Middle frontal gyrus (tissue), 1 donor: Measurements from ENCODE around the gene MAP6D1.
"Not testable (repeated sequence)": the region's sequence is repeated elsewhere in the genome, so short reads cannot be mapped to it uniquely, and the experiment has no call there.

Experiments
- DNase-seq: peaks from one replicate; pipeline ENCODE4 v3.0.0-alpha.2; 2015; ENCODE audit warnings: low spot score; ENCODE audit errors: extremely low spot score

The MAP6D1 gene

GRCh38 chr3:183799461-183799860 is 25.9 kb downstream of the MAP6D1 start:
- no peak for DNase-seq

- DNase-seq = no peak
These were observed 27.4 kb downstream of the MAP6D1 start for GRCh38 chr3:183797996-183798395.

- no peak for DNase-seq
These were observed 29.0 kb downstream of the MAP6D1 start for GRCh38 chr3:183796372-183796771.

GRCh38 chr3:183794452-183794851 is 30.9 kb downstream of the MAP6D1 start:
- DNase-seq = no peak

GRCh38 chr3:183792976-183793375 is 32.4 kb downstream of the MAP6D1 start:
- DNase-seq = no peak

GRCh38 chr3:183790700-183791099 is 34.7 kb downstream of the MAP6D1 start:
- no peak for DNase-seq

GRCh38 chr3:183789826-183790225 is 35.6 kb downstream of the MAP6D1 start:
- DNase-seq = no peak

GRCh38 chr3:183784503-183784902 is 40.9 kb downstream of the MAP6D1 start:
- not testable (repeated sequence) for DNase-seq

- DNase-seq = no peak
These were observed 42.7 kb downstream of the MAP6D1 start for GRCh38 chr3:183782576-183783276.

GRCh38 chr3:183781246-183781645 is 44.1 kb downstream of the MAP6D1 start:
- no peak for DNase-seq

GRCh38 chr3:183779896-183780465 is 45.4 kb downstream of the MAP6D1 start:
- no peak for DNase-seq

GRCh38 chr3:183777016-183777618 is 48.3 kb downstream of the MAP6D1 start:
- DNase-seq = no peak

- not testable (repeated sequence) for DNase-seq
These were observed 48.9 kb downstream of the MAP6D1 start for GRCh38 chr3:183776451-183776850.

- DNase-seq = no peak
These were observed 49.6 kb downstream of the MAP6D1 start for GRCh38 chr3:183775781-183776180.

GRCh38 chr3:183774631-183775030 is 50.7 kb downstream of the MAP6D1 start:
- DNase-seq = no peak

- no peak for DNase-seq
These were observed 55.9 kb downstream of the MAP6D1 start for GRCh38 chr3:183769453-183769852.

- DNase-seq = no peak
These were observed 57.3 kb downstream of the MAP6D1 start for GRCh38 chr3:183768114-183768513.

- no peak for DNase-seq
These were observed 58.4 kb downstream of the MAP6D1 start for GRCh38 chr3:183766745-183767606.

- DNase-seq = no peak
These were observed 59.3 kb downstream of the MAP6D1 start for GRCh38 chr3:183766107-183766506.
